NOMO-1 (cell line): ENCODE measurements around the gene ENHO.

Experiments used
- DNase-seq, 2 experiments: peaks; one replicate each; lab custom pipeline; 2025; ENCODE audit not compliant: unreplicated experiment in 2 of 2; lab: John Stamatoyannopoulos, UW

ENHO gene

GRCh38 chr9:34555936-34556525, 33.2 kb upstream of the ENHO start:
- DNase-seq = no peak

- no peak for DNase-seq
Measured at GRCh38 chr9:34555500-34555899, 32.7 kb upstream of the ENHO start.

- no peak for DNase-seq
Measured at GRCh38 chr9:34555002-34555348, 32.2 kb upstream of the ENHO start.

- no peak for DNase-seq
Measured at GRCh38 chr9:34554211-34555001, 31.6 kb upstream of the ENHO start.

- DNase-seq = no peak
Measured at GRCh38 chr9:34553511-34554021, 30.8 kb upstream of the ENHO start.

- DNase-seq = no peak
Measured at GRCh38 chr9:34552986-34553385, 30.2 kb upstream of the ENHO start.

DNA sequence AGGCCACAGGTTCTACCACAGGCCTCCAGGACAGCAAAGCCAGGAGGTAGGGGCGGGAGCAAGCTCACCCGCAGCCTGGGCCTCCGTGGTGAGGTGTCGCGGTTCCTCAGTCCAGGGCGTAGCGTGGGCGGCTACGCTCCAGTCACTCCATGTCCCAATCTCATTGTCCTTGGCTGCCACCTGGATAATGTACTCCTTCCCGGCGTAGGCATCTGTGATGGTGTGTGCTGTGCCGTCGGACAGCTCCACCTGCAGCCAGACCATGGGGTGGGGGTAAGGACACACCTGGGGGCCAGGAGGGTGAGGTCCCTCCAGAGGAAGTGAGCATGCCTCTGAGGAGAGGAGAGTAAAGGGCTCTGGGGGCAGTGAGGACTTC, 29.8 kb upstream of the ENHO start:
- DNase-seq = no peak

DNA sequence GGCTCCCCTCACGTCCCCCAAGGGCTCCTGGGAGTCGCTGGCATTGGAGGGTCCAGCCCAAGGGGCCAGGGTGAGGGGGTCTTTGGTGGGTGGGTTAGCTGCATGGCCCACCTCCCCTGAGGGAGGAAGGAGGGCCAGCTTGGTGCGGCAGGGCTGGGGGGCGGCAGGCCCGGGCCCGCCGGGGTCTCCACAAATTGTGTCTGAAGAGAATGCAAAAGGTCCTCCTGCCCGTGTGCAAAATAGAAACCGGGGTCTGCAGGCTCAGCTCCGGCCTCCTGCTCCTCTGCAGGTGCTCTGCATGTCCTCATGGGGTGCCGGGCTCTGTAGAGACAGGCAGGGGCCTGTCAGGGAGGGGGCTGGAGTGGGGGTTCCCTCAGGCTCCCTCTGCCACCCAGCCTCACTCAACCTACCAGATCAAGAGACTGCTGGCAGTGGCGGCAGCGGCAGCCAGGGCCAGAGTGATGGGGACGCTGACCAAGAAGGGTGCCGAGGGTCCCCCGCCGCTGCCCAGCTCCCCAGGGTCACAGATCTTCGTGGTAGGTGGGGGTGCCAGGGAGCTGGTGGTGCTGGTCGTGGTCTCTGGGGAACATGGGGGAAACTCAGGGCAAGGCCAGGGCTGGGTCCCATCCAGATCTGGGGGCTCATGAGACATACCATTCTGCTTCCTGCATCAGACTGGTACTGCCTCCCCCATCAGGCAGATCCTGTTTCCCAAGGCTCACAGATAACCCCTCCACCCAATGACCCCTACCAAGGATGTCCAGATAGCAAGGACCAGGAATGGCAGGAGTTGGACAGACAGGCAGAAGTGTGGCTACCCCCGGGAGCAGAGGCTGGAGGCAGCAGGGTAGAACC, 29.2 kb upstream of the ENHO start:
- DNase-seq = no peak

DNA sequence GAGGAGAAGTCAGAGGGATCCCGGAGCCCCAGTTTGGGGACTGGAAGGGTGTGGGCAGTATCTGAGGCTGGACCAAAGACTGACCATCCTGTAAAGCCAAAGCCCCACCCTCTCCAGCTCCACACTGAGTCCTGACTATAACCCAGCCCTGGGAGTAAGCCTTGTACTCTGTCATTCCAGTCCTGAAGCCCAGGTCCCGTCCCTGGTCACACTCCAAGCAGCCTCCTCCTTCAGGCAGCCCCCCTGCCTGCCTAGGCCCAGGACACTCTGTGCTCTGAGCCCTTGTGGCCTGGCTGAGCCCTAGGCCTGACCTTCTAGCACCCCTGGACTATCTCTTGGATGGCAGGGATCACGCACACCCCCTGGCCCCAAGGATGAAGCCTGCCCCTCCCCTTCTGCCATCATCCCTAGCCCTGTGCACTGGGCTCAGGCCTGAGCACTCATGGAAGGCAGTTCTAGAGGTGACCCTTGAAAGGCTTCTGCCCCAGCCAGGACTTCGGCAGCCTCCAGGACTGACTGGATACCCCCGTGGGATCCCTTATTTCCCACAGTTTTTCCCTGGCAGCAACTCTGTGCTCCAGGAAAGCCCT, 28.0 kb upstream of the ENHO start:
- DNase-seq = no peak

GRCh38 chr9:34550016-34550680, 27.4 kb upstream of the ENHO start:
- DNase-seq = no peak

DNA sequence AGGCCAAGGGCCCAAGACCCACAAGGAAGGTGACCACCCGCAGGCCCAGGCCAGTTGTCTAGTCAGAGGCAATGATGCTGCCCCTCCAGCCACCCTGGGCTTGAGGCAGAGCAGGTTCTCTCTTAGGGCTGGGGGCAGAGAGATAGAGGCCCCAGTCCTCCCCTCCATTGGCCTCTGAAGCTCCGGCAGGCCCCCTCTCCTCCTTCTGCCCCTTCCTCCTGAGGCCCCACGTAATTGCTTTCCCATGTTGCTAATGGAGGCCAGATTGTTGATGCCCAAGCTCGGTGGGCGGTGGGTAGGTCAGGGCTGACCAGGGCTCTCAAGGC, 26.6 kb upstream of the ENHO start:
- DNase-seq = no peak

- DNase-seq = peak; percentile 22 to 47
Measured at GRCh38 chr9:34547960-34548611, 25.3 kb upstream of the ENHO start.

DNA sequence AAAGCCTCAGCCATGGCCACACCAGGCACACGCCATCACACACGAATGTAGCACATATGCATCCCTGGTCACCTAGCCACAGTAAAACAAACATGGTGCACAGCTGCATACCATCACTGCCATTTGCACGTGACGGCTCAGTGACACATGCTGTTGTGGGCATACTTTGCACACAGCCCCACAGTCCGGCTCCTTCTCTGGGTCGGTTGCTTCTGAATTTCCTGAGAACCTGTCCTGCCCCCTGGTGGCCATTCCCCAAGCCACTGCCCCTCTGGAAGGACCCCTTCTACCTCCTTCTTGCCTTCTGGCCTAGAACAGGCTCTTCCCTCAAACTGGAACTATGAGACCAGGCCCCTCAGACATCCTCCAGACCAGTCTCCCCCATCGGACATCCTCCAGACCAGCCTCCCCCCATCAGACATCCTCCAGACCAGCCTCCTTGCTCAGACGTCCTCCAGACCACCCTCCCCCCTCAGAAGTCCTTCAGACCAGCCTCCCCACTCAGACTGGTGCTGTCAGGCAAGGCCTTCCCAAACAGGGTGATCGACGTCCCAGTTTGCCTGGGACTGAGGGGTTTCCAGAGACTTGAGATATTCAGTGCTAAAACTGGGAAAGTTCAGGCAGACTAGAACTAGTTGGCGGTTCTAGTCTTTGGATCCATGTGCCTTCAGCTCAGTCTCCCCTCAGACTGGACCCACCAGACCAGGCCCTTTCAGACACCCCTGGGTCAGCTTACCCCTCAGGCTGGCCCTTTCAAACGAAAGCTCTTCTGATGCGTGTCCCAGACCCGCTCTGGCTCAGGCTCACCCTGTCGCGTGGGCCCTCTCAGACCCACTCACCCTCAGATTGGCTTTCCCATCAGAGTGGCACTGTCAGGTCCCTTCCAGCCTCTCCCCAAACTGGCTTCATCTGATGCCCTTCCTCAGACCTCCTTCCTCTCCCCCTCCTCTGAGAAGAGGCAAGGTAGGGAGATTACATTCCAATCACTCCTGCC, 24.3 kb upstream of the ENHO start:
- peak; percentile 8 to 46 for DNase-seq

- DNase-seq = no peak
Measured at GRCh38 chr9:34546102-34546833, 23.5 kb upstream of the ENHO start.

GRCh38 chr9:34545497-34545896, 22.7 kb upstream of the ENHO start:
- no peak for DNase-seq

GRCh38 chr9:34544035-34544434, 21.2 kb upstream of the ENHO start:
- no peak for DNase-seq

DNA sequence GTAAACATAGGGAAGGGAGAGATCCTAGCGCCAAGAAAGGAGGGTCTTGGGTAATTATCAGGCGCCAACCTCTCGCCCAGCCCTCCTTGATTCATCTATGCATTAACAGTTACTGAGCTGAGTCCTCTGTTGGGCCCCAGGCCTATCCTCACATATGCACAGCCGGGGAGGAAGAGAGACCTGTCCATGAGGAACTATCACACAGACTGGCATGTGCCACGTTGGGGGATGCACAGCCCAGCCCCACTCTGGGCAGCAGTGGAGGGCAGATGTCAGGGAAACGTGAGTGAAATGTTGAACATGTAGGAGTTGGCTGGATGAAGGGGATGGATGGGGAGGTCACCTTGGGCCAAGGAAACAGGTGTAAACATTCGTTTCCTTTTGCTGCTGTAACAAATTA, 18.8 kb upstream of the ENHO start:
- DNase-seq = no peak

GRCh38 chr9:34540827-34541226, 18.0 kb upstream of the ENHO start:
- DNase-seq = no peak
